ENCODE results near the gene CPED1. TPM values are rescaled to one million over a fixed set of nuclear protein-coding genes. Genes with fewer than 3 reads are reported as not detected.

CPED1 gene
- total RNA-seq, 1 donor from 2014 or later, result not detected

GRCh38 chr7:121274467-121274866, 286.0 kb downstream of the CPED1 start:
- no peak overlapping the region for H3K27ac Mint-ChIP-seq
- no peak overlapping the region for H2AFZ ChIP-seq (replicated peaks)
- no peaks in the 10 kb centered on the region for H3K36me3 ChIP-seq
- no peaks in the 10 kb centered on the region for H3K79me2 ChIP-seq (ENCODE audit: low read depth)
- H3K4me3 ChIP-seq, result no peak overlapping the region
- no peaks in the 10 kb centered on the region for H3K27me3 ChIP-seq
- no peak for DNase-seq (ENCODE audit: low spot score)
- no peaks in the 10 kb centered on the region for H3F3A ChIP-seq (ENCODE audit: low read depth)
- H3K4me3 Mint-ChIP-seq, result no peak overlapping the region
- H3K36me3 Mint-ChIP-seq, result no peaks in the 10 kb centered on the region
- no peak overlapping the region for H3K27ac ChIP-seq
- H3K4me1 ChIP-seq, result no peaks in the 10 kb centered on the region
- no peaks in the 10 kb centered on the region for H3K9me3 Mint-ChIP-seq
- H3K4me2 ChIP-seq, result no peak overlapping the region
- peaks cover 3% of the 10 kb centered on the region for H3K4me1 Mint-ChIP-seq
- H3K9me3 ChIP-seq (ENCODE audit: low read depth), result no peaks in the 10 kb centered on the region
- no peaks in the 10 kb centered on the region for H3K27me3 Mint-ChIP-seq (ENCODE audit: insufficient read depth, low read depth)
- H4K20me1 ChIP-seq (ENCODE audit: low read depth), result no peaks in the 10 kb centered on the region
- no peak overlapping the region for H3K9ac ChIP-seq
- no peak for TF ChIP-seq EZH2phosphoT487 (IDR thresholded peaks at IDR 0.05)
- no peak for TF ChIP-seq CTCF (IDR thresholded peaks at IDR 0.05)
- no peak for TF ChIP-seq EZH2 (IDR thresholded peaks at IDR 0.05)

- Histone ChIP-seq H3K9me3 (ENCODE audit: low read depth) (no peaks in the 10 kb centered on the region), H3K27ac (no peak overlapping the region), H3K27me3 (no peaks in the 10 kb centered on the region), H3K36me3 (no peaks in the 10 kb centered on the region), H3K4me3 (no peak overlapping the region), H3K9ac (no peak overlapping the region), H3K4me2 (no peak overlapping the region), H3K79me2 (ENCODE audit: low read depth) (no peaks in the 10 kb centered on the region), H3F3A (ENCODE audit: low read depth) (no peaks in the 10 kb centered on the region), H2AFZ (replicated peaks) (no peak overlapping the region), H4K20me1 (ENCODE audit: low read depth) (no peaks in the 10 kb centered on the region), H3K4me1 (no peaks in the 10 kb centered on the region)
- Mint-ChIP-seq H3K27ac (no peak overlapping the region), H3K4me3 (no peak overlapping the region), H3K4me1 (peaks cover 3% of the 10 kb centered on the region), H3K36me3 (no peaks in the 10 kb centered on the region), H3K27me3 (ENCODE audit: insufficient read depth, low read depth) (no peaks in the 10 kb centered on the region), H3K9me3 (no peaks in the 10 kb centered on the region)
- TF ChIP-seq EZH2 (IDR thresholded peaks at IDR 0.05) (no peak), EZH2phosphoT487 (IDR thresholded peaks at IDR 0.05) (no peak), CTCF (IDR thresholded peaks at IDR 0.05) (no peak)
- DNase-seq (ENCODE audit: low spot score), result no peak
Observed at GRCh38 chr7:121275204-121275603, 286.7 kb downstream of the CPED1 start.

- H3K4me1 ChIP-seq, result no peaks in the 10 kb centered on the region
- H3K27ac ChIP-seq, result no peak overlapping the region
- H3K4me2 ChIP-seq, result no peak overlapping the region
- H3K27me3 Mint-ChIP-seq (ENCODE audit: insufficient read depth, low read depth), result no peaks in the 10 kb centered on the region
- no peak for TF ChIP-seq CTCF (IDR thresholded peaks at IDR 0.05)
- no peak for TF ChIP-seq EZH2phosphoT487 (IDR thresholded peaks at IDR 0.05)
- no peak for TF ChIP-seq EZH2 (IDR thresholded peaks at IDR 0.05)
- H3F3A ChIP-seq (ENCODE audit: low read depth), result no peaks in the 10 kb centered on the region
- H3K79me2 ChIP-seq (ENCODE audit: low read depth), result no peaks in the 10 kb centered on the region
- H3K9me3 ChIP-seq (ENCODE audit: low read depth), result no peaks in the 10 kb centered on the region
- H3K27me3 ChIP-seq, result no peaks in the 10 kb centered on the region
- no peaks in the 10 kb centered on the region for H4K20me1 ChIP-seq (ENCODE audit: low read depth)
- DNase-seq (ENCODE audit: low spot score), result no peak
- no peak overlapping the region for H3K9ac ChIP-seq
- H3K9me3 Mint-ChIP-seq, result no peaks in the 10 kb centered on the region
- H3K36me3 Mint-ChIP-seq, result no peaks in the 10 kb centered on the region
- H3K4me1 Mint-ChIP-seq, result peaks cover 3% of the 10 kb centered on the region
- H3K4me3 Mint-ChIP-seq, result no peak overlapping the region
- no peak overlapping the region for H3K4me3 ChIP-seq
- H3K27ac Mint-ChIP-seq, result no peak overlapping the region
- no peak overlapping the region for H2AFZ ChIP-seq (replicated peaks)
- no peaks in the 10 kb centered on the region for H3K36me3 ChIP-seq
Observed at GRCh38 chr7:121276313-121276712, 287.8 kb downstream of the CPED1 start.
